Dedifferentiated amniotic fluid mesenchymal stem cell (primary cell): Measurements from ENCODE around the gene GPX2.

Experiments
- DNase-seq: peaks from one replicate; pipeline ENCODE4 v3.0.0-alpha.2; 2016; ENCODE audit errors: extremely low spot score

Gene GPX2

DNA sequence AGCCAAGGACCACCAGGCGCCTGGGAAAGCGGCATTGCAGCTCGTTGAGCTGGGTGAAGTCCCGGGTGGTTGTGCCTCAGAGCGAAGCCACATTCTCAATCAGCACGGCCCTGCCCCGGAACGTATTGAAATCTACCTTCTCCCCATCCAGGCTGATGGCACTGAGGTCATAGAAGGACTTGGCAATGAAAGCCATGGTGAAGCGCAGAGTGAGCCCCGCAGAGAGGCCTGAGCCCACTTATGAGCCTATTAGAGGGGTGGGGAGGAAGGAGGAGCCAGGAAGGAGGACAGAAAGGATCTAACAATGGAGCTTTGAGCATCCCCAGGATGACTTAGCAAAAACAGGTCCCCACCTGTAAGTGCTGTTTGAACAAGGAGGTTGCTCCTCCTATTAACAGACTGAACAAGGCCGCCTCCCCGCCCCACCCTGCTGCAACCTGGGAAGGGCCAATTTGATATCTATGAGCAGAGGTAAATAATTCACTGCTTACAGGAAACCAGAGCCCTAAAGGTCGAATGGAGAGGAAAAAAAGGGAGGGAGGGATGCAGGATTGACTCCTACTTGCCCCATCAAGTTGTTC, at the start of gene GPX2:
GPX2 (minus strand) TSS at position 215 of the 581 bp plus-strand sequence; CDS start at position 196, 19 bp downstream.
- DNase-seq = no peak

- DNase-seq = no peak
These were observed 48.4 kb upstream of the GPX2 start for GRCh38 chr14:64990939-64991338.

DNA sequence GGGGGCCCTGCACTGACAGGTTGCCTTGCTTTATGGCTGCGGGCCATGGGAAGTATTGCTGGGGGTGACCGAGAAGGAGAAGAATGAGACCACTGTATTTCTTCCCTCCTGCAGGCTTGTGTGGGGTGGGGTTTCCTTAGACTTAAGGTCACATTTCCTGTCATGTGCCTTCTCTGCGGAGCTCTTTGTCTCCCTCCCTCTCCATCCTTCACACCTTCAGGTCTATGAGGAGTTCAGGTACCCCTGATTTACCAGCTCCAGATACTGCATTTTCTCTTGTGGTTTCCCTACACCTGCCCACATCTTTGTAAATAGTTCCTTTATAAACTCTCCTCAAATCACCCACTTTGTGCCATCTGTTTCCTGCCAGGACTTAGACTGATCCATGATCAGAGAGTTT, 47.8 kb upstream of the GPX2 start:
- DNase-seq = no peak

- DNase-seq = no peak
These were observed 44.9 kb upstream of the GPX2 start for GRCh38 chr14:64987438-64987767.

GRCh38 chr14:64986648-64987437, 44.3 kb upstream of the GPX2 start, which contains the start of gene FNTB:
Gene FNTB (plus strand): TSS chr14:64986895. CDS start chr14:64986954, 59 bp downstream.
- peak; percentile 98 for DNase-seq

GRCh38 chr14:64983439-64984310, 41.1 kb upstream of the GPX2 start:
- peak; percentile 66 for DNase-seq

GRCh38 chr14:64979336-64980074, 37.0 kb upstream of the GPX2 start:
- peak; percentile 45 for DNase-seq

DNA sequence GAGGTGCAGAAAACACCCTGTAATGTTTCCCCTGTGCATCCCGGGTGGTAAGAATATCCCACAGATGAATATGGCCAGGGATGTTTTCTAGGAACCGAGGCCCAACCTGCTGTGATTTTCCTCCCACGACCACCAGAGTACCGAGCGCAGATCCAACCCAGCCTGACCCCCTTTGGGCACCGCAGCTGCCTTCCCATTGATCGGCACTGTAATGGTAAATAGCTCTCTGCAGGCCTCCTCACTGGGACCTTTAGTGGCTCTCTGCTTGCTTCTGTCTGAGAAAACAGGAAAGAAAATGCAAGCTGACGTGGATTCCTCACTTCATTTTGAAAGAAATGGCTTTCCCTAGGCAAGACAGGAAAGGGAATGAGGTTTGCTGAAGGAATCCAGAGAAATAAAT, 32.0 kb upstream of the GPX2 start:
- DNase-seq = no peak

DNA sequence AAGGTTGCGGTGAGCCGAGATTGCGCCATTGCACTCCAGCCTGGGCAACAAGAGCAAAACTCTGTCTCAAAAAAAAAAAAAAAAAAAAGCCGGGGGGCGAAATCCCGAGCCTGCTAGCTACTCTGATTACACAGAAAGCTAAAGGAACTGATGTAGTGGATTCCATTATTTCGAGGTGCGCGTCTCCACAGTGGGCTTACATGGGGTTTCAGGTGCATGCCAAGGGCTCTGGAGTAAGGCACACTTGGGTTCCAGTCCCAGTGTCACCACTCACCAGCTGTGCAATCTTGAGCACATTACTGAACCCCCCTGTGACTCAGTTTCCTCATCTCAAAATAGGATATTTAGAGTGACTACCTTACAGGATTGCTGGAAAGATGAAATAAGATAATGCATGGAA, 31.3 kb upstream of the GPX2 start:
- no peak for DNase-seq

DNA sequence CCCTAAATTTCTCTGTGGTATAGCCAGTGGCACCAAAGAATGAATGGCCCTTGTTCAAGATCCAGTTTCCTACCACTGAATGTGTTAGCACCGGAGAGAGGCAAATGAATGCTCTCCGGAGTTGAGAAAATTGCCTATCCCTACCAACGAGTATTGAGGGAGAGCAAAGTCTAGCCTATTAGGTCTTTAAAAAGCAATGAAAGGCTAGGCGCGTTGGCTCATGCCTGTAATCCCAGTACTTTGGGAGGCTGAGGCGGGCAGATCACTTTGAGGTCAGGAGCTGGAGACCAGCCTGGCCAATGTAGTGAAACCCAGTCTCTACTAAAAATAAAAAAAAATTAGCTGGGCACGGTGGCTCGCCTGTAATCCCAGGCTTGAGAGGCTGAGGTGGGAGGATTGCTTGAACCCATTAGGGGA, 30.5 kb upstream of the GPX2 start:
- DNase-seq = no peak

DNA sequence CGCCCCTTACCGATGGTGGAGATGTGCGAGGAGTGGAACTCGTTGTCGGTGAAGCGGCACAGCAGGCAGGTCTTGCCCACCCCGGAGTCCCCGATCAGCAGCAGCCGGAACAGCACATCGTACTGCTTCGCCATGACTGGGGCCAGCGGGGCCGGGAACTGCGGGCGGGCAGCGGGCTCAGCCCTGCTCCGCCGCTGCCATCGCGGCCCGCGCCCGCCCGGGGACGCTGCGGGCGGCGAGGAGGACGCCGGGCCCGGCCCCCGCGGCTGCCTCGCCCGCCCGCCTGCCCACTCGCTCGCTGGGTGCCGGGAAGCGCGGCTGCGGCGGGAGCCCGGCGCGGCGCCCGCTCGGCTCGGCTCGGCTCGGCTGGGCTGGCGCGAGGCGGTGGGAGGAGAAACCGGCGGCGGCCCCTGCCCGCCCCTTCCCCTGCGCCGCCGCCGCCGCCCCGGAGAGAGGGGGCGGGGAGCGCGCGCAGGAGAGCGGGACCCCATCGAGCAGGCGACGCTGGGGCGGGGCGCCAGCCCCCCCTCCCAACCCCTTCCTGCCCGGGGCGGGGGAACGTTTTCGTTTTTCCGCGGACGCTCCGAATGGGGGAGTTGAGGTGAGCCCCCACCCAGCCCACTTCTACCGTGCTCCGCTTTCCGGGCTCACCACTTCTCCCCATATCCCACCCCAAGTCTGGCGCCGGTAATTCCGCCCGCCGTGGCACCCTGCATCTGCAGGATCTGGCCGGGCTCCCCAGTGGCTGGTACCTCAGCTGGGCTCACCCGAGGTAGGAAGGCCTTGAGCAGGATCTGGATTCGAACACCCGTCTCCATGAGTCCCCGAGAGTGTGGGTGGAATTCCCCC, 29.6 kb upstream of the GPX2 start, which contains the start of gene RAB15:
RAB15 (minus strand) TSS at position 394 of the 849 bp plus-strand sequence; CDS start at position 134, 260 bp downstream.
- DNase-seq = no peak

DNA sequence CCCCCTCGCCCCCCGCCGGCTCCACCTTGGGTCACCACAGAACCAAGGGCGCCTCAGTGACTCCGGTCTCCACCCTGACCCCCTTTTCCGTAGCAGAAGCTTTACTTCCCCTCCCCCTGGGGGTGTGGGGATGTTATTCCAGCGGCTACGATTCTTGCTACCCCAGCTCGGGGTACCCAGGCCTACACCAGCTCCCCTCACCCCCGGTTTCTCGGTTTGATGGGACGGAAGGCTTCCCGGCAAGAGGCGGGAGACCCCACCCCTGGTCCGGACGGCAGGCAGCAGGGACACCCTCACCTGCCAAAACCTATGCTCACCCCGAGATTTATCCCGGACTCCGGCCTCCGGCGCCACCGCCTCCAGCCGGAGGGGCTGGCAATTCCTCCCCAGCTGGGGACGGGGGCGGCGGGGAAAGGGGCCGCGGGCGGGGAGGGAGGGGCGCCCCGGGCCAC, 29.0 kb upstream of the GPX2 start:
- DNase-seq = no peak

DNA sequence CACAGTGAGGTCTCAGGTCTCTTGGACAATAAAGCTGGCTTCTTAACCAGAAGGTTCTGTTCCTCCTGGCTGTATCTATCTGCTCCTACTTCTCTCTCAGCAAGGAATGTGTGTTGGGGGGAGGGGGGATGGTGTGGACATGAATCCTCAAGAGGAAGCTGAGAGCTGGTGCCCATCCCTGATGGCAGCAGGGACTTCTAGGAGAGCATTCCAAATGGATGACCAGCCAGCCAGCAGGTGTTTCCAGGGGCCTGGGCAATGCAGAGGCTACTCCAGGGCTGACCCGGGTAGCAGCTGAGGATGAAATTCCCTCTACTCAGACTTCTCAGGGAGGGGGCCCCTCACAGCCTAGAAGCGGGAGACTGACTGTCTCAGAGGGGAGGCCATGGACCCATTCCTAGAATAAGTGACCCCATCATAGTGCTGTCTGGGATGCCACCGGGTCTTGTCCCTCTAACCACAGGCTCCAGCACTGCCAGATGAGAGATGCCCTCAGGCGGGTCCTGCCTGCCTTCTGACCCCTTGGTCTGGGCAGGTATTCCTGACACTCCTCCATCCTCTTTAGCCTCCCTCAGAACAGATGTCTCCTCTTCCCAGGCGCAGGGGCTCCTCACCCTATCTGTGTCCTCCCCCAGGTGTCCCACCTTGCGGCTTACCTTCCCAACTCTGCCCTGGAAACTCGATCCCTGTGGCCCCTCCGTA, 28.4 kb upstream of the GPX2 start:
- DNase-seq = no peak

DNA sequence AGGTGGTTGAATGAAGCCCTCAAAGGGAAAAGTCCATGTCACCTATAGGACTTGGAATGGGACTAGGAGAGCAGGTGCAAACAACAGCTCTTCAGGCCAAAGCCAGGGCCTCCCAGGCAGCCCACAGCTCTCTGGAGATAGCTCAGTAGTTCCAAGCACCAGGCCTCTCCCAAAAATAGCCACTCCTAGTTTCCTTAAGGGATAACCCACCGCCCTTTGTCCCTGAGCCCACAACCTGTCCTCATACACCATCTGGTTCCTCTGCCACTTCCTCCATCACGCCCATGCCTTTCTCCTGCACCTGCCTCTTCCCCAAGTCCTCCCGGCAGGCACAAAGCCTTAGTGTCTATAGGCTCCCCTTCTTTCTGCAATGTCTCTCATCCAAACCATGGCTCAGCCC, 27.5 kb upstream of the GPX2 start:
- DNase-seq = no peak

GRCh38 chr14:64968651-64969050, 26.1 kb upstream of the GPX2 start:
- no peak for DNase-seq

- no peak for DNase-seq
These were observed 25.6 kb upstream of the GPX2 start for GRCh38 chr14:64968167-64968566.

- no peak for DNase-seq
These were observed 24.4 kb upstream of the GPX2 start for GRCh38 chr14:64966976-64967375.

- no peak for DNase-seq
These were observed 22.9 kb upstream of the GPX2 start for GRCh38 chr14:64965356-64966000.

DNA sequence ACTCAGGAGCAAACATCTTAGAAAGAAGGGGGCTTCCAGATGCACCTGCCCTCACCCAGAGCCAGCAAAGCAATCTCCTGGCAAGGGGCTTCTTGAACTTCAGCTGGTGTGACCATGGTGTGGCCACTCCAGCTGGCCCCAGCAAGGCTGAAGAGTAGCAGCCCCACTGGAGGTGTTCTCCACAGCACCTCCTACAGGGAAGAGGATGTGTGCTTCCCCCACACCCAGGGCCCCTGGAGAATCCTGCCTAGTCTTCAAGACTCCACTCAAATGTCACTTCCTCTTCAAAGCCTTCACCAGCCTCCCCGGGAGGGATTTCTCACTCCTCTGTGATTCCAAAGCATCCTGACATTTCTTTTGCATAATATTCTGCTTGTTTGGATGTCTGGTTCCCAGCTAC, 21.1 kb upstream of the GPX2 start:
- no peak for DNase-seq
